Epithelial cell of esophagus (primary cell): ENCODE results near the gene IRGC.
A peak's percentile ranks its signal among the peaks of the same experiment; 100 is the strongest.
"Not testable (repeated sequence)": the region's sequence is repeated elsewhere in the genome, so short reads cannot be mapped to it uniquely, and the experiment has no call there.

Source experiments
- DNase-seq: peaks from one replicate; pipeline ENCODE4 v3.0.0; 2010; ENCODE audit warnings: low read depth
- H3K4me3 ChIP-seq: 2 replicates; pipeline ENCODE4 v1.5.1; 2011; ENCODE audit warnings: mild to moderate bottlenecking, low read length, control low read depth
- CTCF ChIP-seq: IDR thresholded peaks from 2 replicates; pipeline ENCODE4 v1.5.1; 2011; ENCODE audit warnings: low read depth, mild to moderate bottlenecking, low read length, control low read depth, inconsistent platforms; ENCODE audit not compliant: insufficient read depth; ENCODE audit errors: missing control alignments

IRGC gene

GRCh38 chr19:43674183-43674582 lies 41.7 kb upstream of the IRGC start:
- DNase-seq: no peak
- H3K4me3 ChIP-seq: no peak overlapping the region

GRCh38 chr19:43674596-43674995 lies 41.3 kb upstream of the IRGC start:
- TF ChIP-seq CTCF: no peak

More at GRCh38 chr19:43674183-43674582, 41.7 kb upstream of the IRGC start:
- no peak for TF ChIP-seq CTCF

GRCh38 chr19:43675269-43675879 lies 40.5 kb upstream of the IRGC start:
- peak overlapping the region; percentile 15 for H3K4me3 ChIP-seq
- TF ChIP-seq CTCF: no peak
- DNase-seq: peak; percentile 100

More at GRCh38 chr19:43674596-43674995, 41.3 kb upstream of the IRGC start:
- H3K4me3 ChIP-seq: no peak overlapping the region
- peak; percentile 67 for DNase-seq

GRCh38 chr19:43675906-43676305 lies 40.0 kb upstream of the IRGC start:
- no peak for DNase-seq
- no peak overlapping the region for H3K4me3 ChIP-seq
- no peak for TF ChIP-seq CTCF

GRCh38 chr19:43678512-43679261 lies 37.2 kb upstream of the IRGC start:
- TF ChIP-seq CTCF: no peak
- peak; percentile 41 for DNase-seq
- no peak overlapping the region for H3K4me3 ChIP-seq

GRCh38 chr19:43681821-43682220 lies 34.1 kb upstream of the IRGC start:
- no peak overlapping the region for H3K4me3 ChIP-seq
- TF ChIP-seq CTCF: no peak
- no peak for DNase-seq

GRCh38 chr19:43682269-43682668 lies 33.6 kb upstream of the IRGC start:
- not testable (repeated sequence) for DNase-seq, H3K4me3 ChIP-seq
